Fibroblast of lung (primary cell): ENCODE results near the gene WNK2. TPM values are rescaled to one million over a fixed set of nuclear protein-coding genes. Genes with fewer than 3 reads are reported as not detected.
"Not testable (repeated sequence)": the region's sequence is repeated elsewhere in the genome, so short reads cannot be mapped to it uniquely, and the experiment has no call there.

Experiments used
- DNase-seq, 2 donors: peaks; one replicate each; pipeline versions ENCODE4 v3.0.0 to v3.0.0-alpha.2; 2010; ENCODE audit warnings: low read depth in 2 of 2
- H2AFZ ChIP-seq: 2 replicates; pipeline ENCODE4 v1.5.1; 2012; ENCODE audit warnings: low read length, control low read depth, inconsistent platforms
- H3K27ac ChIP-seq: 2 replicates; pipeline ENCODE4 v1.5.1; 2011; ENCODE audit warnings: low read length, control low read depth; ENCODE audit not compliant: insufficient read depth
- H3K27me3 ChIP-seq: 2 replicates; pipeline ENCODE4 v1.5.1; 2011; ENCODE audit warnings: mild to moderate bottlenecking, low read length; ENCODE audit not compliant: control insufficient read depth, insufficient read depth
- H3K36me3 ChIP-seq: 2 replicates; pipeline ENCODE4 v1.5.1; 2011; ENCODE audit warnings: low read length; ENCODE audit not compliant: control insufficient read depth, insufficient read depth
- H3K4me1 ChIP-seq: 2 replicates; pipeline ENCODE4 v1.5.1; 2011; ENCODE audit warnings: low read length; ENCODE audit not compliant: control insufficient read depth, insufficient read depth; ENCODE audit errors: extremely low read depth
- H3K4me2 ChIP-seq: 2 replicates; pipeline ENCODE4 v1.5.1; 2011; ENCODE audit warnings: low read length, control low read depth; ENCODE audit not compliant: insufficient read depth; ENCODE audit errors: extremely low read depth
- H3K4me3 ChIP-seq, 4 experiments: fragments of 200-600 bp in 1 of 4; sonication (generic) in 1 of 4; replicated peaks in 1 of 4; 2 replicates each; pipeline ENCODE4 v1.5.1; 2011 to 2016; ENCODE audit warnings: low read length in 4 of 4, low read depth in 3 of 4, mild to moderate bottlenecking in 3 of 4, control low read depth in 2 of 4, inconsistent platforms in 1 of 4, mixed read lengths in 1 of 4; ENCODE audit not compliant: insufficient read depth in 1 of 4; ENCODE audit errors: control extremely low read depth in 1 of 4
- H3K79me2 ChIP-seq: 2 replicates; pipeline ENCODE4 v1.5.1; 2012; ENCODE audit warnings: mild to moderate bottlenecking, low read length, inconsistent platforms; ENCODE audit not compliant: control insufficient read depth, insufficient read depth
- H3K9ac ChIP-seq: 2 replicates; pipeline ENCODE4 v1.5.1; 2011; ENCODE audit warnings: mild to moderate bottlenecking, low read length, control low read depth; ENCODE audit not compliant: insufficient read depth
- H3K9me3 ChIP-seq: 2 replicates; pipeline ENCODE4 v1.5.1; 2012; ENCODE audit warnings: low read depth, low read length; ENCODE audit not compliant: control insufficient read depth, insufficient read depth
- H4K20me1 ChIP-seq: 2 replicates; pipeline ENCODE4 v1.5.1; 2011; ENCODE audit warnings: low read length; ENCODE audit not compliant: control insufficient read depth, insufficient read depth; ENCODE audit errors: extremely low read depth
- CTCF ChIP-seq, 2 donors: IDR thresholded peaks in 1 of 2; conservative IDR thresholded peaks in 1 of 2; 1 replicate in 1 of 2; 2 replicates in 1 of 2; pipeline ENCODE4 v1.5.1; 2011 to 2012; ENCODE audit warnings: low read length in 2 of 2, control low read depth in 1 of 2, inconsistent platforms in 1 of 2, low read depth in 1 of 2, mild to moderate bottlenecking in 1 of 2
- EZH2 ChIP-seq: IDR thresholded peaks from 2 replicates; pipeline ENCODE4 v1.5.1; 2012; ENCODE audit warnings: low read length, control low read depth, mild to moderate bottlenecking; ENCODE audit errors: missing control alignments
- polyA plus RNA-seq, 2 donors: library from polyadenylated mRNA; depleted of rRNA in 1 of 2; stranded (reverse) in 1 of 2; unstranded in 1 of 2; fragments of >200 nt; gene quantifications; 2 replicates each; pipeline ENCODE4 v1.2.1, GENCODE V29; 2011 to 2012; ENCODE audit warnings: missing spikeins in 1 of 2
- total RNA-seq: library from RNA; depleted of rRNA; stranded (reverse); fragments of >200 nt; gene quantifications from 2 replicates; pipeline ENCODE4 v1.2.1, GENCODE V29; 2014

Gene WNK2
- total and polyA plus RNA-seq, 2 donors (not counting 1 experiment from before 2014, with no cell fraction given) = not detected

- TF ChIP-seq EZH2 (no peak), CTCF (conservative IDR thresholded peaks at IDR 0.05 in 1 of 2, IDR thresholded peaks at IDR 0.05 in 1 of 2; ENCODE audit: low read depth in 1 of 2, low read length in 2 of 2) (no peak)
Observed at GRCh38 chr9:93336720-93337119, 152.8 kb downstream of the WNK2 start.

GRCh38 chr9:93338196-93338595 is 154.3 kb downstream of the WNK2 start:
- not testable (repeated sequence) for H3K36me3 ChIP-seq, H4K20me1 ChIP-seq, H3K27ac ChIP-seq, H3K79me2 ChIP-seq, H3K27me3 ChIP-seq, H3K4me2 ChIP-seq, DNase-seq, H3K9me3 ChIP-seq, H2AFZ ChIP-seq, H3K4me3 ChIP-seq, H3K9ac ChIP-seq, H3K4me1 ChIP-seq

More at GRCh38 chr9:93336720-93337119, 152.8 kb downstream of the WNK2 start:
- Histone ChIP-seq H3K9me3 (no peaks in the 10 kb centered on the region), H3K79me2 (no peaks in the 10 kb centered on the region), H3K27me3 (no peaks in the 10 kb centered on the region), H4K20me1 (no peaks in the 10 kb centered on the region), H3K36me3 (no peaks in the 10 kb centered on the region), H3K4me2 (no peak overlapping the region), H3K4me3 (no peak overlapping the region), H3K27ac (no peak overlapping the region), H2AFZ (no peak overlapping the region), H3K4me1 (no peaks in the 10 kb centered on the region), H3K9ac (no peak overlapping the region)
- no peak for DNase-seq

- no peaks in the 10 kb centered on the region for H4K20me1 ChIP-seq
- H3K27ac ChIP-seq = no peak overlapping the region
- H2AFZ ChIP-seq = no peak overlapping the region
- no peaks in the 10 kb centered on the region for H3K79me2 ChIP-seq
- no peak overlapping the region for H3K9ac ChIP-seq
- H3K9me3 ChIP-seq = no peaks in the 10 kb centered on the region
- no peaks in the 10 kb centered on the region for H3K36me3 ChIP-seq
- H3K4me1 ChIP-seq = no peaks in the 10 kb centered on the region
- H3K27me3 ChIP-seq = no peaks in the 10 kb centered on the region
- TF ChIP-seq EZH2 = no peak
- TF ChIP-seq CTCF (conservative IDR thresholded peaks at IDR 0.05 in 1 of 2, IDR thresholded peaks at IDR 0.05 in 1 of 2; ENCODE audit: low read depth in 1 of 2, low read length in 2 of 2) = no peak
- no peak overlapping the region for H3K4me3 ChIP-seq
- DNase-seq = no peak
- H3K4me2 ChIP-seq = no peak overlapping the region
Observed at GRCh38 chr9:93340091-93340490, 156.2 kb downstream of the WNK2 start.

GRCh38 chr9:93341820-93342219 is 157.9 kb downstream of the WNK2 start:
- not testable (repeated sequence) for H3K4me3 ChIP-seq, H4K20me1 ChIP-seq, H3K4me2 ChIP-seq, H3K27ac ChIP-seq, H3K9me3 ChIP-seq, H3K36me3 ChIP-seq, H2AFZ ChIP-seq, H3K79me2 ChIP-seq, H3K9ac ChIP-seq, H3K4me1 ChIP-seq, DNase-seq, H3K27me3 ChIP-seq

- not testable (repeated sequence) for H3K4me2 ChIP-seq, H3K27me3 ChIP-seq, DNase-seq, H3K9me3 ChIP-seq, H4K20me1 ChIP-seq, H3K4me1 ChIP-seq, H2AFZ ChIP-seq, H3K4me3 ChIP-seq, H3K36me3 ChIP-seq, H3K79me2 ChIP-seq, H3K9ac ChIP-seq, H3K27ac ChIP-seq
Observed at GRCh38 chr9:93342428-93342827, 158.5 kb downstream of the WNK2 start.
